SK-N-SH (cell line): Measurements from ENCODE around the gene SOX13.

Experiments used
- CTCF ChIP-seq: fragments of 200-600 bp; sonication (generic); IDR thresholded peaks from 2 replicates; pipeline ENCODE4 v1.6.1; 2017; ENCODE audit warnings: antibody characterized with exemption, mild to moderate bottlenecking, moderate library complexity
- FOSL2 ChIP-seq: IDR thresholded peaks from 2 replicates; pipeline ENCODE4 v1.4.0; 2012; ENCODE audit warnings: low read depth, mild to moderate bottlenecking, moderate library complexity, borderline replicate concordance
- FOXM1 ChIP-seq: IDR thresholded peaks from 2 replicates; pipeline ENCODE4 v1.4.0; 2012; ENCODE audit warnings: low read depth, mild to moderate bottlenecking
- GABPA ChIP-seq: IDR thresholded peaks from 2 replicates; pipeline ENCODE4 v1.4.0; 2012; ENCODE audit warnings: low read depth, mild to moderate bottlenecking
- GATA2 ChIP-seq: sonication (generic); formaldehyde crosslinking; IDR thresholded peaks from 2 replicates; pipeline ENCODE4 v1.5.0; 2020; ENCODE audit warnings: mild to moderate bottlenecking, missing genetic modification reagents
- MXI1 ChIP-seq: IDR thresholded peaks from 2 replicates; pipeline ENCODE4 v1.6.1; 2012; ENCODE audit warnings: mild to moderate bottlenecking, low read depth, low read length, improper control_type of control experiment
- POLR2AphosphoS5 ChIP-seq: IDR thresholded peaks from 2 replicates; pipeline ENCODE4 v1.6.1; 2012; ENCODE audit warnings: low read depth, low read length
- RFX5 ChIP-seq: IDR thresholded peaks from 2 replicates; pipeline ENCODE4 v1.6.1; 2012; ENCODE audit warnings: mild to moderate bottlenecking, improper control_type of control experiment, low read length
- SIN3A ChIP-seq: IDR thresholded peaks from 2 replicates; pipeline ENCODE4 v1.6.1; 2012; ENCODE audit warnings: low read depth, mild to moderate bottlenecking, low read length, moderate library complexity, borderline replicate concordance
- SMC3 ChIP-seq: IDR thresholded peaks from 2 replicates; pipeline ENCODE4 v1.6.1; 2012; ENCODE audit warnings: low read depth, low read length, improper control_type of control experiment
- TAF1 ChIP-seq: IDR thresholded peaks from 2 replicates; pipeline ENCODE4 v1.6.1; 2012; ENCODE audit warnings: low read depth, mild to moderate bottlenecking, low read length, moderate library complexity, borderline replicate concordance
- TEAD4 ChIP-seq: IDR thresholded peaks from 2 replicates; pipeline ENCODE4 v1.4.0; 2012; ENCODE audit warnings: mild to moderate bottlenecking, borderline replicate concordance; ENCODE audit not compliant: insufficient read depth
- USF1 ChIP-seq: IDR thresholded peaks from 2 replicates; pipeline ENCODE4 v1.4.0; 2012; ENCODE audit warnings: low read depth, borderline replicate concordance
- ZBTB33 ChIP-seq: IDR thresholded peaks from 2 replicates; pipeline ENCODE4 v1.4.0; 2012; ENCODE audit warnings: low read depth, borderline replicate concordance

GRCh38 chr1:204176049-204176448 lies 103.1 kb downstream of the SOX13 start:
- no peak for TF ChIP-seq CTCF
- no peak for TF ChIP-seq POLR2AphosphoS5
- TF ChIP-seq FOXM1: no peak
- TF ChIP-seq ZBTB33: no peak
- TF ChIP-seq TAF1: no peak
- TF ChIP-seq SMC3: no peak
- no peak for TF ChIP-seq USF1
- TF ChIP-seq TEAD4: no peak
- TF ChIP-seq MXI1: no peak
- TF ChIP-seq RFX5: no peak
- no peak for TF ChIP-seq SIN3A
- TF ChIP-seq FOSL2: no peak
- TF ChIP-seq GABPA: no peak
- TF ChIP-seq GATA2 (CRISPR knock-in tag): no peak
